DOHH2 (cell line): Measurements from ENCODE around the gene ANKS3.

Experiments used
- H3F3A ChIP-seq: fragments of 200-600 bp; sonication (generic), shearing (Covaris generic); 2 replicates; pipeline ENCODE4 v1.6.0; 2016; ENCODE audit warnings: antibody characterized with exemption, mild to moderate bottlenecking; ENCODE audit not compliant: control insufficient read depth, insufficient read depth
- H3K27ac ChIP-seq: fragments of 200-600 bp; sonication (generic); 2 replicates; pipeline ENCODE4 v1.5.1; 2014; ENCODE audit warnings: low read depth, mild to moderate bottlenecking, low read length, moderate library complexity
- H3K27me3 ChIP-seq: fragments of 200-600 bp; sonication (generic); 2 replicates; pipeline ENCODE4 v1.6.1; 2014; ENCODE audit warnings: mild to moderate bottlenecking, low read length, mixed read lengths; ENCODE audit not compliant: control insufficient read depth
- H3K36me3 ChIP-seq: fragments of 200-600 bp; sonication (generic); 2 replicates; pipeline ENCODE4 v1.6.1; 2014; ENCODE audit warnings: mild to moderate bottlenecking, low read length, moderate library complexity, mixed read lengths; ENCODE audit not compliant: control insufficient read depth
- H3K4me1 ChIP-seq: fragments of 200-600 bp; sonication (generic); 2 replicates; pipeline ENCODE4 v1.6.1; 2014; ENCODE audit warnings: mild to moderate bottlenecking, low read length, mixed read lengths; ENCODE audit not compliant: control insufficient read depth
- H3K4me2 ChIP-seq: fragments of 200-600 bp; sonication (generic); 2 replicates; pipeline ENCODE4 v1.6.0; 2014; ENCODE audit warnings: mild to moderate bottlenecking, low read length, moderate library complexity
- H3K4me3 ChIP-seq: fragments of 200-600 bp; sonication (generic); 2 replicates; pipeline ENCODE4 v1.5.1; 2014; ENCODE audit warnings: mild to moderate bottlenecking, low read length, mixed read lengths
- H3K79me2 ChIP-seq: fragments of 200-600 bp; sonication (generic); 2 replicates; pipeline ENCODE4 v1.6.1; 2014; ENCODE audit warnings: mild to moderate bottlenecking, low read length, mixed read lengths; ENCODE audit not compliant: control insufficient read depth
- H3K9me2 ChIP-seq: fragments of 200-600 bp; sonication (generic); replicated peaks from 2 replicates; pipeline ENCODE4 v1.6.1; 2014; ENCODE audit warnings: mild to moderate bottlenecking, low read length, mixed read lengths; ENCODE audit not compliant: control insufficient read depth
- H3K9me3 ChIP-seq: fragments of 200-600 bp; sonication (generic); 2 replicates; pipeline ENCODE4 v1.6.1; 2014; ENCODE audit warnings: antibody characterized with exemption, low read length, mixed read lengths; ENCODE audit not compliant: control insufficient read depth, insufficient read depth
- H4K20me1 ChIP-seq: fragments of 200-600 bp; sonication (generic); 2 replicates; pipeline ENCODE4 v1.6.0; 2014; ENCODE audit warnings: low read depth, mild to moderate bottlenecking, antibody characterized with exemption, low read length, moderate library complexity; ENCODE audit not compliant: control insufficient read depth, insufficient read depth
- EZH2phosphoT487 ChIP-seq: fragments of 200-600 bp; sonication (generic); IDR thresholded peaks from 2 replicates; pipeline ENCODE4 v1.6.1; 2017; ENCODE audit warnings: borderline replicate concordance, mild to moderate bottlenecking, antibody characterized with exemption, low read length, moderate library complexity, mixed read lengths
- TF ChIP-seq, protein P1 (sequence below): fragments of 200-600 bp; sonication (generic); IDR thresholded peaks from one replicate; pipeline ENCODE4 v1.5.1; 2014; ENCODE audit warnings: antibody characterized with exemption, mild to moderate bottlenecking, low read depth, low read length; ENCODE audit not compliant: poor library complexity, severe bottlenecking

Gene ANKS3

DNA sequence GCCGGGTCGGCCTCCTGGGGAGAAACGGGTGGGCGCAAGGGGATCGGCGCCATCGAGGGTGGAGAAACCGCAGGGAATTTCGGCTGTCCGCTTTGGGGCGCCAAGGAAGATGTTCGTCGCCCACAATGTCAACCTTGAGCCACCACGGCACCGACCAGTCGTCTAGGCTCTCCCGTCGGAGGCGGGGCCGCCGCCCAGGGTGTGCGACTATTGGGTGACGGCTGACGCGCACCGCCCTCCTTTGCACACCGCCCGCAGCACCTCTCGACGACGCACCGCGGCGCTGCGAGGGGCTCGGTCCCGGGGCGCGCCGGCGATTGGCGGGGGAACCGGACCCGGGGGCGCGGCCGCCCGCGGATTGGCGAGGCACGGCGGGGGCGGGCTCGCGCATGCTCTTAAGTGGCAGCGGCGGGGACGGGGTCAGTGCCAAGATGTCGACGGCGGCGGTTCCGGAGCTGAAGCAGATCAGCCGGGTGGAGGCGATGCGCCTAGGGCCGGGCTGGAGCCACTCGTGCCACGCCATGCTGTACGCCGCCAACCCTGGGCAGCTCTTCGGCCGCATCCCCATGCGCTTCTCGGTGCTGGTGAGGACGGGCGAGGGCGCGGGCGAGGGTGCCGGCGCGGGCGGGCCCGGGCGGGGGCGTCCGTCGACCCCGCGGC, 40.6 kb downstream of the ANKS3 start, which contains the start of gene NUDT16L1:
Gene NUDT16L1, plus strand, starts transcription at position 267 of the 660 bp plus-strand sequence. Its CDS starts 165 bp downstream, at position 432.
- H3K4me1 ChIP-seq = peaks cover 15% of the 10 kb centered on the region

DNA sequence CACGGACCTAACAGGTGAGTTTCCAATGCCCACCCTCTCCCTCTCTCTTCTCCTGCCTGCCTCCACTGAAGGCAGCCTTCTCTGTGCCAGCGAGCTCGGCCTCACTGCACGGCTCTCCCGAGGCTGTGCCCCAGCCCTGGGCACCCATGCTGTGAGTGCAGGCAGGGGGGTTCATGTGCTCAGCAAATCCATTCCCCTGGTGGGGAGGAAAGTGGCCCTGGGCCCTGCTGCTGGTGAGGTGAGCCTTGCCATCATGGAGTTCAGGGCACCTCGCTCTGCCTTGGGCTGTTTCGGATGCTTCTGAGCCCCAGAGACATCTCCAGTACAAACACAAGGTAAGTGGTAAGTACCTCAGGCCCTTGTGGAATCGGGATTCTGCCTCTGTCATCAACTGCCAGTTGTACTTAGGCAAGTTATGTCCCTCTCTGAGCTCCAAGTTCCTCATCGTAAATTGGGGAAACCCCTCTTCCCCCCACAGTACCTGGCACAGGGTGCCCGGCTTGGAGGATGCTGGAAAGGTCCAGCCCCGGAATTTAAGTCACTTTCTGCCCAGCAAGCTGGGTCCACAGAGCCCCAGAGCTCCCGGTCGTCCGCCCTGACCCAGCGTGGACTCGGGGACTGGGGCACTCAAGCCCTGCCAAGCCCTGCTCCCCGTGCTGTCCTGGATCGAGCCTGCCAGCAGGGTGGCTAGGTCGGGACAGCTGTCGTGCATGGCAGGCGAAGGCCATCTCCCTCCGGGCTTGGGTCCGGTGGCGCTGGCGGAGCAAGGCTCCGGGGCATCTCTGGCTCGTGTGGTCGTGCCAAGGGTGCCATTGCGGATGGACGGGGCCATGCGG, 41.4 kb downstream of the ANKS3 start:
- Histone ChIP-seq H3K27me3 (no peaks in the 10 kb centered on the region), H3K9me2 (no peaks in the 10 kb centered on the region), H3K27ac (no peak overlapping the region), H3K4me3 (peak overlapping the region; percentile 80), H3F3A (no peaks in the 10 kb centered on the region), H3K4me2 (peak overlapping the region; percentile 99), H3K36me3 (peaks cover 24% of the 10 kb centered on the region), H4K20me1 (peaks cover 4% of the 10 kb centered on the region; the same call in 1 of the 2 replicates), H3K4me1 (peaks cover 15% of the 10 kb centered on the region), H3K79me2 (peaks cover 16% of the 10 kb centered on the region), H3K9me3 (no peaks in the 10 kb centered on the region)
- no peak for TF ChIP-seq EZH2phosphoT487
- TF ChIP-seq, protein P1, sequence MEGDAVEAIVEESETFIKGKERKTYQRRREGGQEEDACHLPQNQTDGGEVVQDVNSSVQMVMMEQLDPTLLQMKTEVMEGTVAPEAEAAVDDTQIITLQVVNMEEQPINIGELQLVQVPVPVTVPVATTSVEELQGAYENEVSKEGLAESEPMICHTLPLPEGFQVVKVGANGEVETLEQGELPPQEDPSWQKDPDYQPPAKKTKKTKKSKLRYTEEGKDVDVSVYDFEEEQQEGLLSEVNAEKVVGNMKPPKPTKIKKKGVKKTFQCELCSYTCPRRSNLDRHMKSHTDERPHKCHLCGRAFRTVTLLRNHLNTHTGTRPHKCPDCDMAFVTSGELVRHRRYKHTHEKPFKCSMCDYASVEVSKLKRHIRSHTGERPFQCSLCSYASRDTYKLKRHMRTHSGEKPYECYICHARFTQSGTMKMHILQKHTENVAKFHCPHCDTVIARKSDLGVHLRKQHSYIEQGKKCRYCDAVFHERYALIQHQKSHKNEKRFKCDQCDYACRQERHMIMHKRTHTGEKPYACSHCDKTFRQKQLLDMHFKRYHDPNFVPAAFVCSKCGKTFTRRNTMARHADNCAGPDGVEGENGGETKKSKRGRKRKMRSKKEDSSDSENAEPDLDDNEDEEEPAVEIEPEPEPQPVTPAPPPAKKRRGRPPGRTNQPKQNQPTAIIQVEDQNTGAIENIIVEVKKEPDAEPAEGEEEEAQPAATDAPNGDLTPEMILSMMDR = no peak

More for the DNA sequence above, 40.6 kb downstream of the ANKS3 start, which contains the start of gene NUDT16L1:
- no peaks in the 10 kb centered on the region for H3K9me2 ChIP-seq
- peak within 1 kb of the TSS; percentile 80 for H3K4me3 ChIP-seq
- peaks cover 4% of the 10 kb centered on the region; the same call in 1 of the 2 replicates for H4K20me1 ChIP-seq
- peaks cover 16% of the 10 kb centered on the region for H3K79me2 ChIP-seq
- H3K4me2 ChIP-seq = peak within 1 kb of the TSS; percentile 99
- no peaks in the 10 kb centered on the region for H3F3A ChIP-seq
- TF ChIP-seq EZH2phosphoT487 = no peak
- TF ChIP-seq, protein P1 = no peak
- peaks cover 27% of the 10 kb centered on the region for H3K36me3 ChIP-seq
- H3K9me3 ChIP-seq = no peaks in the 10 kb centered on the region
- no peaks in the 10 kb centered on the region for H3K27me3 ChIP-seq
- H3K27ac ChIP-seq = peak within 1 kb of the TSS; percentile 25

DNA sequence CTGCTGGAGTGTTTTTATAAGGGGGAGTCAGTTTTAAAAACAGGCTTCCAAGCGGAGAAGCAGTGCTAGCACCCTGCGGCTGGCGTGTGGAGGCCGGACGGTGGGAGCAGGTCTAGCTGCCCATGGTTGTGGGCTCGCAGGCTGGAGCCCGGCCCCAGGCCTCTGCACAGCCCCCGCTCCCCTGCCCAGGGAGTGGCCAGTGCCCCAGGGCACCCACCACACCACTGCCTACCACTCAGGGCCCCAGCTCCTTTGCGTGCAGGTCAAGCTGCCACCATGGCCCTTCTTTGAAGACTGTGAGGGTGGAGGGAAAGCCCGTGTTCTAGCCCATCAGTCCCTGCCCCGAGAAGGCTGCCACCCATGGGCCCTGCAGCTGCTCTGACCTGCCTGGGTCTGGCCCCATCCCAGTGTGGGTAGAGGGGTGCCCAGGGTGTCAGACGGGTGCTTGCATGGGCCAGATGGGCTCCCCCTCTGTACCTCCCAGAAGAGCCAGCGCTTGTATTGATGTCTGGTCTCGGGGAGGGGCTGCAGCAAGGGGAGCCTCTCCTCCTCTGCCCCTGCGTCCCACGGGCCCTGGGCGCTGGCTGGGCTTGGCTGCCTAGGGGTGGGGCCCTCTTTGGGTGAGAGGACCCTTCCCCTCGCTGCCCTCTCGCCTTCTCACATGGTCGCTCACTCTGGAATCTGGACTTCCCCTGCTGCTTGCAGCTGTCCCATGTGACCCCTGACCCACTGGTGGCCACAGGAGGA, 42.2 kb downstream of the ANKS3 start:
- Histone ChIP-seq H3K4me3 (no peak overlapping the region), H3K4me2 (no peak overlapping the region), H3K4me1 (peaks cover 15% of the 10 kb centered on the region), H3F3A (no peaks in the 10 kb centered on the region), H3K9me3 (no peaks in the 10 kb centered on the region), H3K9me2 (no peaks in the 10 kb centered on the region), H3K36me3 (peaks cover 17% of the 10 kb centered on the region), H3K79me2 (peaks cover 16% of the 10 kb centered on the region), H3K27ac (no peak overlapping the region), H4K20me1 (peaks cover 4% of the 10 kb centered on the region; the same call in 1 of the 2 replicates), H3K27me3 (no peaks in the 10 kb centered on the region)
- TF ChIP-seq, protein P1 = no peak
- TF ChIP-seq EZH2phosphoT487 = no peak
